Right atrium auricular region (tissue), 2 donors: ENCODE results near the gene TUBGCP6. TPM values are rescaled to one million over a fixed set of nuclear protein-coding genes. Genes with fewer than 3 reads are reported as not detected.

ENCODE experiments used
- DNase-seq: peaks from one replicate; pipeline ENCODE4 v3.0.0-alpha.2; 2019; ENCODE audit warnings: low spot score
- H3K27ac ChIP-seq, 2 donors: fragments of 200-600 bp; sonication (generic); 1 replicate in 1 of 2; 2 replicates in 1 of 2; pipeline ENCODE4 v1.5.1; 2016 to 2019
- H3K27me3 ChIP-seq, 2 donors: fragments of 200-600 bp; sonication (generic); one replicate each; pipeline versions ENCODE4 v1.5.1 to v1.6.0; 2017 to 2019
- H3K36me3 ChIP-seq: fragments of 200-600 bp; sonication (generic); one replicate; pipeline ENCODE4 v1.5.1; 2016
- H3K4me1 ChIP-seq, 2 donors: fragments of 200-600 bp; sonication (generic); one replicate each; pipeline versions ENCODE4 v1.5.1 to v1.6.0; 2017 to 2019
- H3K4me3 ChIP-seq, 2 donors: fragments of 200-600 bp; sonication (generic); 1 replicate in 1 of 2; 2 replicates in 1 of 2; pipeline ENCODE4 v1.5.1; 2017 to 2019; ENCODE audit warnings: mild to moderate bottlenecking in 1 of 2, moderate library complexity in 1 of 2
- H3K9me3 ChIP-seq, 2 donors: fragments of 200-600 bp; sonication (generic); one replicate each; pipeline ENCODE4 v1.5.1; 2019
- CTCF ChIP-seq, 2 donors: fragments of 200-600 bp; sonication (generic); IDR thresholded peaks; one replicate each; pipeline ENCODE4 v1.5.1; 2019; ENCODE audit warnings: antibody characterized with exemption in 2 of 2
- total RNA-seq, 2 donors: library from RNA; depleted of rRNA; stranded (reverse); fragments of >200 nt; gene quantifications; one replicate each; pipeline ENCODE4 v1.1.0, GENCODE V29; 2016

Gene TUBGCP6
- total RNA-seq, 2 donors from 2014 or later = 19.5 to 22.1 TPM

DNA sequence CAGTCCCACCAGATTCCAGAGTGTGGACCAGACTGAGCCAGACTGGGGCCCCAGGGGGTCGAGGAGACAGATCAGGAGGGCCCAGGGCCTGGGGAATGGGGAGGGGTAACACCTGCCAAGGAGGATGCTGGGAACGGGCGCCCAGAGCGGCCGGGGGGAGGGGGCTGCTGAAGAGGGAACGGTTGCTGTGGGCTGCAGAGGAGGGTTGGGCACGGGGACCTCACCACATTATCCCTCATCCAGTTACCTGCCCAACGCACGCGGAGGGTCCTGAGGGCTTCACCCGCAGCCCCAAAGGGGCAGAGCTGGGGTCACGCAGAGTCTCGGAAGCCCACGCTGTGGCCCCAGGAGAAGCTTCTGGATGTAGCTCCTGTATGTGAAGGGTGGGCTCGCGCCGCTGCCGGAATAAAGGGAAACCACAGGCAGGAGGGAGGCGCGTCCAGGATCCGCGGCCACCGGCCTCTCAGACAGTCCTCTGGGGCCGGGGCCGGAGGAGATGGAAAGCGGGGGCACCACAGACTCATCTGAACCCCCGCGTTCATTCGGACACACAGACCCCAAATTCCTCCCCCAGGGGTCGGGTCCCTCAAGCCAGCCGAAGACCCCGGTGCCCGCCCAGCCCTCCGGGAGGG lies 44.9 kb downstream of the TUBGCP6 start:
- Histone ChIP-seq H3K36me3 (peaks cover 26% of the 10 kb centered on the region), H3K27ac (peak overlapping the region; percentile 79 to 86), H3K4me3 (peak overlapping the region; percentile 61 to 92), H3K4me1 (peaks cover 0 to 19% of the 10 kb centered on the region in 2 donors), H3K9me3 (no peaks in the 10 kb centered on the region), H3K27me3 (no peaks in the 10 kb centered on the region)
- TF ChIP-seq CTCF (IDR thresholded peaks at IDR 0.05) = no peak
- DNase-seq = no peak

- Histone ChIP-seq H3K27me3 (no peaks in the 10 kb centered on the region), H3K4me3 (no peak overlapping the region), H3K36me3 (peaks cover 32% of the 10 kb centered on the region), H3K9me3 (no peaks in the 10 kb centered on the region), H3K27ac (peak overlapping the region in 1 of 2 donors; percentile 86), H3K4me1 (peaks cover 0 to 19% of the 10 kb centered on the region in 2 donors)
- DNase-seq = no peak
- TF ChIP-seq CTCF (IDR thresholded peaks at IDR 0.05) = no peak
Measured at GRCh38 chr22:50199251-50199721, 45.5 kb downstream of the TUBGCP6 start.

- no peaks in the 10 kb centered on the region for H3K9me3 ChIP-seq
- TF ChIP-seq CTCF (IDR thresholded peaks at IDR 0.05) = no peak
- no peak for DNase-seq
- H3K4me3 ChIP-seq = no peak overlapping the region
- peaks cover 39% of the 10 kb centered on the region for H3K36me3 ChIP-seq
- no peaks in the 10 kb centered on the region for H3K27me3 ChIP-seq
- no peak overlapping the region for H3K27ac ChIP-seq
- H3K4me1 ChIP-seq = peaks cover 0 to 19% of the 10 kb centered on the region in 2 donors
Measured at GRCh38 chr22:50198624-50199017, 46.2 kb downstream of the TUBGCP6 start.

DNA sequence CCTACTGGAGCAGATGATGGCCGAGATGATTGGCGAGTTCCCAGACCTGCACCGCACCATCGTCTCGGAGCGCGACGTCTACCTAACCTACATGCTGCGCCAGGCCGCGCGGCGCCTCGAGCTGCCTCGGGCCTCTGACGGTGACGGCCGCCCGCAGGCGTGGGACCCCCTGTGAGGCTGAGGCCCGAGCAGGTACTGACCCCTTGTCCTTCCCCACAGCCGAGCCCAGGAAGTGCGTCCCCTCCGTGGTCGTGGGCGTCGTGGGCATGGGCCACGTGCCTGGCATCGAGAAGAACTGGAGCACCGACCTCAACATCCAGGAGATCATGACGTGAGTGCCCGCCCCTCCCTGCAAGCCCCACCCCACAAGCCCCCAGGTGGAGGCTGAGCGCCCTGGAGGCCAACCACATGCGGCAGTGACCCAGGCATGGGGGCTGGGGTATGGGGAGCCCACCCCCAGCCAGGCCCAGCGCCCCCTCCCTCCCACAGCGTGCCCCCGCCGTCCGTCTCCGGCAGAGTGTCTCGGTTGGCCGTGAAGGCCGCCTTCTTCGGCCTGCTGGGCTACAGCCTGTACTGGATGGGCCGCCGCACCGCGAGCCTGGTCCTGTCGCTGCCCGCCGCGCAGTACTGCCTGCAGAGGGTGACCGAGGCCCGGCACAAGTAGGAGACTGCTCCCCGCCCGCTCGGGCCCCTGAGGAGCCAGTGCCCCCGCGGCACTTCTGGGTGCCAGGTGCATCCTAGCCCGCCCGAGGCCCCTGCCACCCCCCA lies 46.8 kb downstream of the TUBGCP6 start:
- Histone ChIP-seq H3K4me3 (no peak overlapping the region), H3K4me1 (peaks cover 0 to 19% of the 10 kb centered on the region in 2 donors), H3K9me3 (no peaks in the 10 kb centered on the region), H3K27me3 (no peaks in the 10 kb centered on the region), H3K27ac (no peak overlapping the region), H3K36me3 (peaks cover 45% of the 10 kb centered on the region)
- TF ChIP-seq CTCF (IDR thresholded peaks at IDR 0.05) = no peak
- no peak for DNase-seq

DNA sequence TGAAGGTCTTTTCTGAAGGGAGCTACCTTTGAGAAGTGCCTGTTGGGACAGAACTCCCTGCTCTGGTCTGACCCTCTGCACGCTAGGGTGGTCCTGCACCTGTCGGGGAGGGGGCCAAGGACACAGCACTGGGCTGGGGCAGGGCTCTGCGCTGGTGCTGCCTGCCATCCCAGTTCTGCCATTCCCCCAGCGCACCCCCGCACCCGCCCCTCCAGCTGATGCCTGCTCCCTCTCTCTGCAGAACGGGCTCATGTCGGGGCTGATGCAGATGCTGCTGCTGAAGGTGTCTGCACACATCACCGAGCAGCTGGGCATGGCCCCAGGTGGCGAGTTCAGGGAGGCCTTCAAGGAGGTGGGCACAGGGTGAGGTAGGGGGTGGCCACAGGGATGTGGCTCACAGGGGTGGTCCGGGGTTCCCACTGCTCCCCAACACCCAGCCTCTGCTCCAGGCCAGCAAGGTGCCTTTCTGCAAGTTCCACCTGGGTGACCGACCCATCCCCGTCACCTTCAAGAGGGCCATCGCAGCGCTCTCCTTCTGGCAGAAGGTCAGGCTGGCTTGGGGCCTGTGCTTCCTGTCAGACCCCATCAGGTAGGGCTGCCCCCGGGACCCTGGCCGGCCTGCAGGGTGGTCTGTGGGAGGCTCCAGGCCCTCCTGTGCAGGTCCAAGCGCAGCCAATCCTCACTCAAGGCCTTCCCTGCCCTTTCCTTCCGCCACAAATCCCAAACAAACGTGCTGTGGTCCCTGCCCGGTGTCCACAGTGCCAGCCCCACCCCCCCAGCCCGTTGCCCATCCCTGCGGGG lies 47.6 kb downstream of the TUBGCP6 start:
- no peak overlapping the region for H3K27ac ChIP-seq
- no peak for TF ChIP-seq CTCF (IDR thresholded peaks at IDR 0.05)
- no peaks in the 10 kb centered on the region for H3K9me3 ChIP-seq
- no peak overlapping the region for H3K4me3 ChIP-seq
- no peak for DNase-seq
- peaks cover 45% of the 10 kb centered on the region for H3K36me3 ChIP-seq
- H3K27me3 ChIP-seq = no peaks in the 10 kb centered on the region
- H3K4me1 ChIP-seq = peaks cover 0 to 17% of the 10 kb centered on the region in 2 donors
